NCI-H748 (cell line): ENCODE data around the gene TAX1BP3.

ENCODE experiments used
- DNase-seq: peaks from one replicate; lab custom pipeline; 2025; ENCODE audit not compliant: unreplicated experiment; lab: John Stamatoyannopoulos, UW

TAX1BP3 gene

DNA sequence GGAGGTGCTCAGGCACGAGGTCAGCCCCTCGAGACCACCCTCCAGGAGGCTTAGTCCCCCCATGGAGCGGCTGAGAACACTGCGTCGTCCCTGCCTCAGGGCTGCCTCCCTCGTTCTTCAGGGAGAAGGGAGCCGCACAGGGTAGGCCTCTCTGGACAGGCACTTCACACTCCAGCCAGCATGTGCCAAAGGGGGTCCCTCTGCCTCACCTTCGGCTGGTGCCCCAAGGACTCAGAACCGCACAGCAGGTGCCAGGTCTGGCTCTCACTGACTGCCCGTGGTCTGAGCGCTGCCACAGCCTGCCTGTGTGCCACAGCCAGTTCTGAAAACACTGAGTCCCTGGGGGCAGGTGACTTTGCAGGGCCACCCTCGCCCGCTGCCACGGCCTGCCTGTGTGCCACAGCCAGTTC lies 20.5 kb upstream of the TAX1BP3 start:
- DNase-seq, result no peak

DNA sequence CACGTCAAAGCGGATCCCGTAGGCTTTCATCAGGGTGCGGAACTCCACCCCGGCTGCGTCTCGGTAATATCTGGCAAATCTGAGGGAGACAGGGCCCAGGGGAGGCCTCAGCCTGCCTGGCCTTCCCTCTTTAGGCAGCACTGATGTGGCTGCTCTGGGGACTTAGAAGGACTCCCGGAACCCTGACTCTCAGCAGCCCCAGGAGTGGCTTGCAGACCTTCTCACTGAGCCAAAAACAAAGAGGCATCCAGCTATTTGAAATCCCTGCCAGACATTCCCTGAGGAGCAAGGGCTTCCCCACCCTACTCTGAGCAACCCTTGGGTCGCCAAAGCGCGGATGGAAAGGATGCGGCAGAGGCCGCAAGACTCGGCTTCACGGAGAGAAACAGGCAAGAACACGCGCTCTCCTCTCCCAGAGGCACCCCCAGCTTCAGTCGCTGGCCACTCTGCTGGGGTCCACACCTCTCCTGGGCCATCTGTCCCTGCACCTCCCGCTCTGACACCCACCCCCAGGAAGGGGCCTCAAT lies 19.7 kb upstream of the TAX1BP3 start:
- no peak for DNase-seq

DNA sequence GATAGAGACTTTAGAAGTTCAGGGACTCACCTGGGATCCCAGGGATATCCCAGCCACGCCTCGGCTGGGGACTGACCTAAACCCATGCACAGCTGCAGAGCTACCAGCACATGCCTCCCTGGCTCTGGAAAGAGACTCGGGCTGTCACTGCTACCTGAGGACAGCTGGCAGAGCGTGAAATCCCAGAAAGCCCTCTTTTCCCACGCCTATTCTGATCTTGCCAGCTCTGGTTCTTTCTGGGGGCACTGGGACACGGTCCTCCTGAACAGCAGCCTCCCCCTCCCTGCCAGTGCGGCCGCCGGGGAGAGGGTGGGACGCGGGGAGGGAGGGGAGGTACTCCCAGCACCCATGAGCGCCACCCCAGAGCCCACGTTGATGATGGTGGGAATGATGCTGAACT lies 16.8 kb upstream of the TAX1BP3 start:
- no peak for DNase-seq

GRCh38 chr17:3683054-3683511 lies 14.7 kb upstream of the TAX1BP3 start:
- DNase-seq, result peak; percentile 48

DNA sequence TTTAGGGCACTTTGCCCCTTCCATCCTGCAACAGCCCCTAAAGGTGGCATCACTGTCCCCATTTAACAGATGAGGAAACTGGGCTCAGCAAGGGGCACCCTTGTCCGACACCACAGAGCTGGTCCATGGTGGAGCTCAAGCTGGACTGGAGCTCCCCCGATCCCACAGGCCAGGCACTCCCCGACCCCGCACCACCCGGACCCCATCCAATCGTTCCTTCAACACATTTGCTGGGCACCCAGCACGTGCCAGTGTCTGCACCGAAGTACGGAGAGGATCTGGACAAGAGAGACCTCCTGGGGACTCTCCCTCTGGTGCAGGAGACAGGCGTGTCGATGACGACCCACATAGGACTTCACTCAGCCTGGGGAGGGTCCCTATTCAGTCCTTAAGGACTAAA lies 13.7 kb upstream of the TAX1BP3 start:
- DNase-seq, result no peak

- no peak for DNase-seq
These were observed 13.2 kb upstream of the TAX1BP3 start for GRCh38 chr17:3681565-3681964.

GRCh38 chr17:3681057-3681456 lies 12.7 kb upstream of the TAX1BP3 start:
- DNase-seq, result no peak

DNA sequence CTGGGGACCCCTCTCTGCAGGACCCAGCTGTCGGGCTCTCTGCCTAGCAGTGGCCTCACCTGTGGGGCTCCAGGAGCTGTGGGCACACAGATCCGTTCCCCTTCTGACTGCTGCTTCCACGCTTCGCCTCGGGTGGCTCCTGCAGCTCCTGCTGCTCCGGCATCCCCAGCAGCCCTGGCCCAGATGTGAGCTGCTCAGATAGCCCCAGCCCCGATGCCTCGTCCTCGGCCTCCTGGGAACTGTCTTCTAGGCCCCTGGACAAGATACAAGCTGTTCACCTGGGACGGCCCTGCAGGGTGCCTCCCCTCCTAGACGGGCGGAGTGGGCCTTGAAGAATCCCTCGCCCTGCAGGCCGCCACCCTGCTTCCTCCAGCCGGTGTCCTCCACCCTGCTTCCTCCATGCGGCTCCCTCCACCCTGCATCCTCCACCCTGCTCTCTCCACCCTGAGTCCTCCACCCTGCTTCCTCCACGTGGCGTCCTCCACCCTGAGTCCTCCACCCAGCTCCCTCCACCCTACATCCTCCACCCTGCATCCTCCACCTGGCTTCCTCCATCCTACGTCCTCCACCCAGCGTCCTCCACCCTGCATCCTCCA lies 11.3 kb upstream of the TAX1BP3 start:
- DNase-seq, result no peak

GRCh38 chr17:3678821-3679530 lies 10.6 kb upstream of the TAX1BP3 start:
- DNase-seq, result no peak

DNA sequence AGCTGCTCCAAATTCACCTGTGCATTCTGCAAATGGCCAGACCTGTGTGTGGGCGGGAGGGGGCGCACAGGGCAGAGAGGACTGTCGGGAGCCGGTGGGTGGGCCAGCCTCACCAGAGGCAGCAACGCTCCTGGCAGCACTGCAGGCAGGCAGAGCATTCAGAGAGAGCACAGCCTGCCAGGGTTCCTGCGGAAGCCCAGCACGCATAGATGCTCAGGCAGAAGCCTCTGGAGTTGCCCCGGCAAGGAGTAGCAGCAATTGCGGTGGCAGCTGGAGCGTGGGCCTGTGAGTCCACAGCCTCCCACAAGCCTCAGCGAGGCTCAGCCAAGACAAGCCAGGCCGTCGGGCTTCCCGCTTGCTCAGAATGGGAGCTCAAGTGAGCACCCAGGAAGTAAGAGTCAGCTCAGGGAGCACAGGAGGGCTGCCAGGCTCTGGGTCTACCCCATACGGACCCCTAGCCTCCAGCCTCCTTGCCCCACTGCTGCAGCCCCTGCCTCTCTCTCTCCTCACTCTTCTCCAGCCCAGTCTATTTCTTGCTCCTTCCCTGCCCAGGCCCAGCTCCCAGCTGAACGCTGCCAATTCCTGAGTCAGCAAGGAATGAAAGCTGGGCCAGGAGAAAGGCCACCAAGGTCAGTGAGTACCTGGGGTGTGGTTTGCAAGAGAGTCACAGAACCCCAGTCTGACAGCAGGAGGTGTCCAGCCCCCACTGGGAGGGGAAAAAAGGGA lies 9.9 kb upstream of the TAX1BP3 start:
- DNase-seq, result no peak

GRCh38 chr17:3675886-3676285 lies 7.5 kb upstream of the TAX1BP3 start:
- DNase-seq, result no peak

DNA sequence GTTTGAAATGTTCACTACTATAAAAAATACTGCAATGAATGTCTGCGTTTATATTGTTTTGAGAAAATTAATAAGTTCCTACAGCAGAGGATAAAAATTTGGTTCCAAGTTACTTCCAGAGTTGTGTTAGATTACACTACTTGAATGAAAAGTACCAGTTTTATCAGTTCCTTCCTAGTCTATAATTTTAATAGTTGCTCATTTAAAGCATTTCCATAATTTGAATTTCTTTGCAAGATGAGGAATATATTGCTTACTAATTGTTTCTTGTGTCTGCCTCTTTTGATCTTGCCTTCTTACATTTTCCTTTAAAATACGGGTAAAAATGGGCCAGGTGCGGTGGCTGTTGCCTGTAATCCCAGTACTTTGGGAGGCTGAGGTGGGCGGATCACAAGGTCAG lies 4.2 kb upstream of the TAX1BP3 start:
- no peak for DNase-seq

- no peak for DNase-seq
These were observed 1.2 kb upstream of the TAX1BP3 start for GRCh38 chr17:3669548-3669947.

DNA sequence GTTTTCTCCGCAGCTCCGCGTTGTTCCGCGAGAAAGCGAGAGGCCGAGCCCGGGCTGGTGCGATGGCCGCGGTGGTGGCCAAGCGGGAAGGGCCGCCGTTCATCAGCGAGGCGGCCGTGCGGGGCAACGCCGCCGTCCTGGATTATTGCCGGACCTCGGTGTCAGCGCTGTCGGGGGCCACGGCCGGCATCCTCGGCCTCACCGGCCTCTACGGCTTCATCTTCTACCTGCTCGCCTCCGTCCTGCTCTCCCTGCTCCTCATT lies 638 bp upstream of the TAX1BP3 start:
- no peak for DNase-seq

- DNase-seq, result peak; percentile 82
These were observed 756 bp downstream of the TAX1BP3 start for GRCh38 chr17:3667366-3668278.

- DNase-seq, result no peak
These were observed 1.9 kb downstream of the TAX1BP3 start for GRCh38 chr17:3666516-3666915.

- DNase-seq, result no peak
These were observed 2.5 kb downstream of the TAX1BP3 start for GRCh38 chr17:3665834-3666233.

- DNase-seq, result no peak
These were observed 5.0 kb downstream of the TAX1BP3 start for GRCh38 chr17:3663102-3664011.

- DNase-seq, result no peak
These were observed 8.0 kb downstream of the TAX1BP3 start for GRCh38 chr17:3660311-3660891.
